Muscle layer of duodenum (tissue), 2 donors: ENCODE results near the gene ADPRS.

ENCODE experiments used
- H3K27ac ChIP-seq: one replicate; pipeline ENCODE4 v1.7.0; 2013; ENCODE audit warnings: mild to moderate bottlenecking, low read length
- H3K27me3 ChIP-seq: one replicate; pipeline ENCODE4 v1.7.0; 2013; ENCODE audit warnings: low read depth, mild to moderate bottlenecking, control low read depth, low read length
- H3K36me3 ChIP-seq, 2 donors: one replicate each; pipeline ENCODE4 v1.7.0; 2013; ENCODE audit warnings: low read length in 2 of 2, control low read depth in 1 of 2, mild to moderate bottlenecking in 1 of 2; ENCODE audit not compliant: insufficient read depth in 2 of 2, control insufficient read depth in 1 of 2
- H3K4me1 ChIP-seq, 2 donors: one replicate each; pipeline ENCODE4 v1.7.0; 2013; ENCODE audit warnings: low read length in 2 of 2, mild to moderate bottlenecking in 2 of 2, control low read depth in 1 of 2, moderate library complexity in 1 of 2; ENCODE audit not compliant: insufficient read depth in 2 of 2, control insufficient read depth in 1 of 2
- H3K4me3 ChIP-seq, 2 donors: one replicate each; pipeline ENCODE4 v1.7.0; 2013; ENCODE audit warnings: low read length in 2 of 2, low read depth in 1 of 2, mild to moderate bottlenecking in 1 of 2
- H3K9me3 ChIP-seq, 2 donors: one replicate each; pipeline ENCODE4 v1.7.0; 2013; ENCODE audit warnings: low read length in 2 of 2, control low read depth in 1 of 2, mild to moderate bottlenecking in 1 of 2; ENCODE audit not compliant: control insufficient read depth in 1 of 2
- donor health status: healthy.

Gene ADPRS

DNA sequence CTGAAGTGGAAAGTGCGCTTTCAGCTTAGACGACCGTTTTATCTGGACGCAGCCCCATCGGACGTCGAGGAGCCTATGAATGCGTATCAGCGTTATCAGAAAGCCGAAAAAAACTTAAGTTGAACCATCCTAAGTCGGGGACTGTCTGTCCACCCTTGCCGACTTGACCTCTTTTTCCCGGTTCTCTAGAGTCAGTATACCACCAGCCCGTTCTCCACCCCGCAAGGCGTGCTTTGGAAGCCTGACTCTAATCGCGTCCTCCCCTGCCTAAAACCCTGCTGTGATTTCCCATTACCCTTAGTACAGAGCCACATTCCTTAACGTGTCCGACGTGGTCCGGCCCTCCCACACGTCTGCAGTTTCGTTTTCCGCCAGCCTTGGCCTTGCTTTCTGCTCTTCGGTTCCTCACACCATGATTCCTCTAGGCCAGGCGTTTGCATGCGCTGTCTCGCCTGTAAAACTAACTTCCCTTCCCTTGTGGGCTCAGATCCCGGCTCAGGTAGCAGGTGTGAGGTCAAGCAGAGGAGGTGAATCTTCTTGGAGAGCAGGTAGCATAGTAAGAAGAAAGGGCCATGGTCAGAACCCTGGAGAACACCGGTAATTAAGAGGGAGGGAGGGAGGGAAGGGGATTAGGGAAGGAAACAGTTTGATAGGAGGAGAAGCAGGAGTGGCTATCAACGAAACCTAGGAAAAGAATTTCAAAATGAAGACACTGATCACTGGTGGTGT is 865 bp downstream of the ADPRS start:
- Histone ChIP-seq H3K4me3 (peak overlapping the region; percentile 94 to 95), H3K4me1 (peaks cover 0 to 35% of the 10 kb centered on the region in 2 donors)

DNA sequence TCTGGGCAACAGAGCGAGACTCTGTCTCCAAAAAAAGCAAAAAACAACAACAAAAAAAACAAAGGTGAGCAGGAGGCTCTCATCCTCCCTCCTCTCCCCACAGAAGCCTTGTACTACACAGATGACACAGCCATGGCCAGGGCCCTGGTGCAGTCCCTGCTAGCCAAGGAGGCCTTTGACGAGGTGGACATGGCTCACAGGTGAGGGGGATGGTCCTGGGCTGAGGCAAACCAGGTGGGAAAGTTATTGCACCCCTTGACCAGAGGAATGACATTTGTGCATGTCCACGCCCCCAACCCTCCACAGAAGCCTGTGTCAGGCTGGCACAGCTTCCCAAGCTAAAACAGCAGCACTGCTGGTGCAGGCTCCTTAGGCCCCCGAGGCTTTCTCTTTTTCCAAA is 2.4 kb downstream of the ADPRS start:
- Histone ChIP-seq H3K36me3 (peaks cover 37 to 49% of the 10 kb centered on the region in 2 donors), H3K27me3 (no peaks in the 10 kb centered on the region)

More for the DNA sequence above, 865 bp downstream of the ADPRS start:
- no peaks in the 10 kb centered on the region for H3K27me3 ChIP-seq
- H3K9me3 ChIP-seq = no peaks in the 10 kb centered on the region
- H3K36me3 ChIP-seq = peaks cover 29 to 36% of the 10 kb centered on the region in 2 donors
- peak overlapping the region; percentile 83 for H3K27ac ChIP-seq

DNA sequence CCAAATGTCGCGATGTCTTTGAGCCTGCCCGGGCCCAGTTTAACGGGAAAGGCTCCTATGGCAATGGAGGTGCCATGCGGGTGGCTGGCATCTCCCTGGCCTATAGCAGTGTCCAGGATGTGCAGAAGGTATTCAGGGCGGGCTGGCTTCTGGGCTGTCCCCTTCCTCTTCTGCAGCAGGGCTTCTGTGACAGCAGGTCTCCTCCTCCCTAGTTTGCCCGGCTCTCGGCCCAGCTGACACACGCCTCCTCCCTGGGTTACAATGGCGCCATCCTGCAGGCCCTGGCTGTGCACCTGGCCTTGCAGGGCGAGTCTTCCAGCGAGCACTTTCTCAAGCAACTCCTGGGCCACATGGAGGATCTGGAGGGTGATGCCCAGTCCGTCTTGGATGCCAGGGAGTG is 3.0 kb downstream of the ADPRS start:
- H3K27ac ChIP-seq = no peak overlapping the region
- no peak overlapping the region for H3K4me3 ChIP-seq
- H3K9me3 ChIP-seq = no peaks in the 10 kb centered on the region
- no peaks in the 10 kb centered on the region for H3K27me3 ChIP-seq
- peaks cover 0 to 35% of the 10 kb centered on the region in 2 donors for H3K4me1 ChIP-seq
- peaks cover 39 to 54% of the 10 kb centered on the region in 2 donors for H3K36me3 ChIP-seq

More for the DNA sequence above, 2.4 kb downstream of the ADPRS start:
- Histone ChIP-seq H3K4me1 (peaks cover 0 to 35% of the 10 kb centered on the region in 2 donors), H3K27ac (no peak overlapping the region), H3K9me3 (no peaks in the 10 kb centered on the region), H3K4me3 (no peak overlapping the region)

DNA sequence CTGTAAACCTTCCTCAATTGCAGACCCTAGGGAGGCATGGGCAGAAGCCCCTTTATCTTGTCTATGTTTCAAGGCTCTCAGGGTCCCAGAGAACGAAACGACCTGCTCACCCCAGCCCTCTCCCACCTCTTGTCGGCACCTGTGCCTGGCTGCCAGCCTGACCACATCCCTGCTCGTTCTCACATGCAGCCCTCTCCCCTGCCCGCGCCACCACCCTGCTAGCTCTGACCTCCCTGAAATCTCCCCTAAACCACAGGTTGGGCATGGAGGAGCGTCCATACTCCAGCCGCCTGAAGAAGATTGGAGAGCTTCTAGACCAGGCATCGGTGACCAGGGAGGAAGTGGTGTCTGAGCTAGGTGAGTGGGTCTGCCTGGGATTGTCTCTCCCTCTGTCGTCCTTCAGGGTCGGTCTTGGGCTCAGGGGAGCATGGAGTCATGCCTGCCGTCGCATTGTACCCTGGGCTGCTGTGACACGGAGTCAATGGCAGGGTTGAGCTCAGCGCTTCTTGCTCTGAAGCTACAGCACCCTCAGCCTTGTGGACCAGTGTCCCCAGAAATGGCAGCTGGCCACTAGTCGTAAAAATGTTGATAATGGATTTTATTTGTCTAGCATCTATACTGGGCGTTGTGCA is 3.6 kb downstream of the ADPRS start:
- no peak overlapping the region for H3K27ac ChIP-seq
- H3K36me3 ChIP-seq = peaks cover 39 to 54% of the 10 kb centered on the region in 2 donors
- H3K27me3 ChIP-seq = no peaks in the 10 kb centered on the region
- H3K4me3 ChIP-seq = no peak overlapping the region
- H3K4me1 ChIP-seq = peaks cover 0 to 35% of the 10 kb centered on the region in 2 donors
- H3K9me3 ChIP-seq = no peaks in the 10 kb centered on the region

DNA sequence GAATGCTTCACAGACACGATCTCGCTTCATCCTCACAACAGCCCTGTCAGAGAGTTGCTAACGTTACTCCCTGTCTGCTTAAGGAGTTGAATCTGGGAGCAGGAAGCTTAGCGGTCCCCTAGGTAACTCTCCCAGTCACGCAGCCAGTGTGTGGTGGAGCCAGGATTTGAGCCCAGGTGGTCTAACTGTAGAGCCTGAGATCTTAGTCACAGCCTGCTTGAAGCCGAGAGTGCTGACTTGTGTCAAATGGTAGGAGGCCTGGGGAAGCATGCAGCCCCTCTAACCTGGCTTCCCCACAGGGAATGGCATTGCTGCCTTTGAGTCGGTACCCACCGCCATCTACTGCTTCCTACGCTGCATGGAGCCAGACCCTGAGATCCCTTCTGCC is 4.1 kb downstream of the ADPRS start:
- Histone ChIP-seq H3K36me3 (peaks cover 39 to 54% of the 10 kb centered on the region in 2 donors), H3K27me3 (no peaks in the 10 kb centered on the region), H3K27ac (no peak overlapping the region)

DNA sequence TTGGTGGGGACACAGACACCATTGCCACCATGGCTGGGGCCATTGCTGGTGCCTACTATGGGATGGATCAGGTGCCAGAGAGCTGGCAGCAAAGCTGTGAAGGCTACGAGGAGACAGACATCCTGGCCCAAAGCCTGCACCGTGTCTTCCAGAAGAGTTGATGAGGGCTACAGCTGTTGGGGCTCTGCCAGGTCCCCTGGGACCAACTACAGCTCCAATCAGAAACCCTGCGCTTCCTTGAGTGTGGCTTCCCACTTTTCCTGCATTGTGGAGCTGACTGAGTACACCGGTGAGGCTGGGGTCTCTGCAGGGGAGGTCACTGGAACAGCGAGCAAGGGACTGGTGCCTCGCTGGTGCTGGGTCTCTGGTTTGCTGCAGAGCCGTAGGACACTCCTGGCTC is 4.5 kb downstream of the ADPRS start:
- Histone ChIP-seq H3K4me1 (peaks cover 0 to 34% of the 10 kb centered on the region in 2 donors), H3K4me3 (no peak overlapping the region), H3K27me3 (no peaks in the 10 kb centered on the region), H3K9me3 (no peaks in the 10 kb centered on the region), H3K36me3 (peaks cover 39 to 54% of the 10 kb centered on the region in 2 donors), H3K27ac (no peak overlapping the region)

More for the DNA sequence above, 4.1 kb downstream of the ADPRS start:
- Histone ChIP-seq H3K4me1 (peaks cover 0 to 35% of the 10 kb centered on the region in 2 donors), H3K4me3 (no peak overlapping the region), H3K9me3 (no peaks in the 10 kb centered on the region)

DNA sequence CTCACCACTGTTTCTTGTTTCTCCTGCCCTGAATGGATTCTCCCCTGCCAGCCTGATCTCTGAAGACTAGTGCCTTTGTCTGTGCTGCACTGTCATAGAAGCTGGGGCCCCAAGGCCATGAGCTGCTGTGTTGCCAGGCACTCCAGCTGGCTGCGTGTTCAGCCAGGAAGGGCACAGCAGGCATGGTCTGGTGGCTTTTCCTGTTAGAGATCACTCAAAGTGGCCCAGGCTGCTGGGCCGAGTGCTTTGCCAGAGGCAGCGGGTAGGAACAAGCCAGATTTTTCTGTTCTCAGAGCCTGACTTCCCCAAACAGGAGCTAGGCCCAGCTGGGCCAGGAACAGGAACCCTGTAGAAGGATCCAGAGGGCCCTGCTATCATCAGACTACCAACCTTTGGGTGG is 5.2 kb downstream of the ADPRS start:
- H3K36me3 ChIP-seq = peaks cover 39 to 54% of the 10 kb centered on the region in 2 donors
- no peaks in the 10 kb centered on the region for H3K27me3 ChIP-seq
- no peak overlapping the region for H3K27ac ChIP-seq
- H3K4me3 ChIP-seq = no peak overlapping the region
- H3K9me3 ChIP-seq = no peaks in the 10 kb centered on the region
- peaks cover 0 to 30% of the 10 kb centered on the region in 2 donors for H3K4me1 ChIP-seq

DNA sequence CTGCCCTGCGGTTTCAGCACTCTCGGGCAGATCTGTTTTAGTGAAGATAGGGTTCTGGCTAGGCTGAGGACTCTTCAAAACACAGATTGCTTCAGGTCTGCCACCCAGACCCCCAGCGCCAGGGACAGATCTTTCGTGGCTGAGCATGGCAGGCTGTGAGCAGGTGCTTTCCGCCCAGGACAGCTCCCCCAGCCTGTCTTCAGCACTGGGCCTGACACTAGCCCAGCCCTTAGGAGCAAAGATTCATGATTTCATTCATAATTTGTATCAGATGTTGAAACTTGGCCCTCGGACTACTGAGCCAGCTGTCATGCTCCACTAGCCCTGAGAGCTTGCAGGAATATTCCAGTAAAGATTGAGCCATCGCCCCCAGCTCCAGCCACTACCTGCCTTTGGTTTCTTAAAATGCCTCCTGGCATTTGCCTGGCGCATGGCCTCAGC is 5.9 kb downstream of the ADPRS start:
- peaks cover 0 to 25% of the 10 kb centered on the region in 2 donors for H3K4me1 ChIP-seq
- H3K27me3 ChIP-seq = no peaks in the 10 kb centered on the region
- H3K27ac ChIP-seq = no peak overlapping the region
- H3K9me3 ChIP-seq = no peaks in the 10 kb centered on the region
- peaks cover 39 to 54% of the 10 kb centered on the region in 2 donors for H3K36me3 ChIP-seq
- H3K4me3 ChIP-seq = no peak overlapping the region

DNA sequence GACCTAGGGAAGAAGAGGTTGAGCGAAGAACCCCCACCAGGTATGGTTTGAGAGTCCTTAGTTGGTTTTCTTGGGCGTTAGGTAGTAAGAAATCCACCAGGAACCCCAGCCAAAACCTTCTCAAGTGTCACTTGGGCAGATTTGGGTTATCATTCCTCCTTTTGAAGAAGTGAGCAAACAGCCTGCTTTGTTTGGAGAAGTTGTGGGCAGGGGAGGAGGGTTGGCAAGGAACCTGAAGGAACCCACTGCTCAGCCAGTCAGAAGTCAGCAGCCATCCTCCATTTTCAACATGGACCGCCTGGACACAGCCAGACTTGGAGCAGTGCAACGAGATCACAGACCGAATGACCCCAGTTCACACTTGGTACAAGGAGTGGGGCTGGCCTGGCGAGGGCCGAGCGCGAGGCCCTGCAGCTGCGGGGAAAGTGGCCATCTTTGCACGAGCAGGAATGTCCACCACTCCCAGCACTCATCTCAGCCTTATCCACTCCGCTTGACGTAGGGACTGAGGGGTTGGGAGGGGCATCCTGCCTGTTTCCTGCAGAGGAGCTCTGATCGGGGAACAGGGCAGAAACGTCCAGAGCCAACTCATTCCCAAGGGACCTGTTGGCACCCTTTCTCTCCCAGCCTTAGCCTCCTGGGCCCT is 7.2 kb downstream of the ADPRS start:
- H3K36me3 ChIP-seq = peaks cover 39 to 54% of the 10 kb centered on the region in 2 donors
- H3K27ac ChIP-seq = no peak overlapping the region
- peaks cover 0 to 19% of the 10 kb centered on the region in 2 donors for H3K4me1 ChIP-seq
- H3K9me3 ChIP-seq = no peaks in the 10 kb centered on the region
- H3K27me3 ChIP-seq = no peaks in the 10 kb centered on the region
- H3K4me3 ChIP-seq = no peak overlapping the region

DNA sequence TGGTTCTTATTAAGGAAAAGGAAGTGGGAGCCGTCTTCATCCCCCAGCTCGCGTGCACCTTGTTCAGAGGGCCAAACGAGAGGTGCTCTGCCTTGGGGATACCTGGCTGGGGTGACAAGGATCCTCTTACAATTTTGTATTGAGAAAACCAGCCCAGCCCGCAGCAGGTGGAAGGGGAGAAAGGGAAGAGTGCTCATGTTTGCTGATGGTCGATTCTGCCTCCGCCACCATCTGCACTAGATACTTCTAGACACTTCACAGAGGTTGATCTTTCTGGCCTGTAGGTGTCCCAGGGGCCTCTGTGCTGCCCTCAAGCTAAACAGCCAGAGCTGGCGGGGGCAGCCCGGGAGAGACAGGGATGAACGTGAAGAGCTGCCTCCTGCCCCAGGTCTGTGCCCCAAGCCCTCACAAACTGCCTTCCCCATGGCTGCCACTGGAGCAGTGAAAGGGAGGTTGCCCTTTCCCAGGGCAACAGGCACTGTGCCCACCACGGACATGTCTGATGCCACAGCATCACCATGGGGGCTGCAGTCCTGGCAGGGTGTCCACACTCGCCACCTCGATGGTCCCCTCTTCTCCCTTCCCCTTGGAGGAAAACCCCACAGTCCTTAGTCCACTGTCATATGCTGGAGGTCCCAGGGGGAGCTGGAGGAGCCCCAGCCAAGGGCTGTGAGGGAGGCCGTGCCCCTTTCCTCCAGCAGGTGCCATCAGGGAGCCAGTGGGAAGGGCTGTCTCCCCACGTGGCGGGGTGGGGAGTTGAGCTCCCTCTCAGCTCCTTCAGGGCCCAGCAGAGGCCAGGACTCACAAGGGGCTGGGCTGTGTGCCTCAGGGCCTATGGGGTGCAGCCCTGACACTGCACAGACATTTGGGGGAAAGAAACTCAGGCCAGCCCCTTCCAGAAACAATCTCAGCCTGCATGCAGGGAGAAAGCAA is 8.1 kb downstream of the ADPRS start:
- Histone ChIP-seq H3K27ac (no peak overlapping the region), H3K4me1 (peaks cover 0 to 12% of the 10 kb centered on the region in 2 donors)

More for the DNA sequence above, 8.1 kb downstream of the ADPRS start:
- peaks cover 37 to 46% of the 10 kb centered on the region in 2 donors for H3K36me3 ChIP-seq
- no peaks in the 10 kb centered on the region for H3K9me3 ChIP-seq
- no peak overlapping the region for H3K4me3 ChIP-seq
- no peaks in the 10 kb centered on the region for H3K27me3 ChIP-seq
